Pons (tissue), 1 donor: ENCODE measurements around the gene ZMYM3.
A peak's percentile ranks its signal among the peaks of the same experiment; 100 is the strongest.

Experiments
- DNase-seq: peaks from one replicate; pipeline ENCODE4 v3.0.0-alpha.2; 2016; ENCODE audit warnings: low spot score

The ZMYM3 gene

DNA sequence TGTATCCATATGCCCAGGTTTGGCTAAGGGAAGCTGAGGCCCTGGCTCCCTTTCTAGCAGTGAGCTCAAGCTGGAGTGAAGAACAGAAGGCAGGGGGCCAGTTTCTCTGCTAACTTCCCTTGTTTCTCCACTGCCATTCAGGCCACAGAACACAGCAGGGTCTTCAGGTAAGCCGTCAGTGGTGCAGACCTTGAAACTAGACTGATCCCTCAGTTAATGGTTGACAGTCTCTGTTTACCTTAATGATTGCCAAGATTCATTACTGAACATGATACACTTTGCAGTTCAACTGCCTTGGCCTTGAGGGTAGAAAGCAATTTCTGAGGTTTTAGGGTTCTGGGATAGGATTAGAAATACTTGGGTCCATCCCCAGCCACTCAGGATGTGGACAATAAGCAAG lies 39.8 kb downstream of the ZMYM3 start:
- DNase-seq = no peak

DNA sequence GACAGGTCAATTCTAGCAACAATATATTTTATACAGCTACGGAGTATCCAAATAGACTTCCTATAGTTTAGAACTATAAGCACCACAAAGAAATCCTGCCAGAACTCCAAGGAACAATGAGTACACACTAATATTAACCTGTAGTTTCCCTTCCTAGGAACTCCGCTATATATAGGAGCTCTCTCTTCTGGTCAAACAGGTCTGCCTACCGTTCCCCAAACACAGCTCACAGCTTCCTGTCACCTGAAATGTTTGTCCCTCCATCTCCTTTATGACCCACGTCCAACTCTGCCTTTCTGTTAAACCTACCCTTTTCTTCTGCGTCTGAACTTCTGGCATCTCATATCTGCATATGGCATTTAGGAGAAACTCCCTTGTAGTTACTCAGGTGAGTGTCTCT lies 41.4 kb downstream of the ZMYM3 start:
- DNase-seq = no peak

DNA sequence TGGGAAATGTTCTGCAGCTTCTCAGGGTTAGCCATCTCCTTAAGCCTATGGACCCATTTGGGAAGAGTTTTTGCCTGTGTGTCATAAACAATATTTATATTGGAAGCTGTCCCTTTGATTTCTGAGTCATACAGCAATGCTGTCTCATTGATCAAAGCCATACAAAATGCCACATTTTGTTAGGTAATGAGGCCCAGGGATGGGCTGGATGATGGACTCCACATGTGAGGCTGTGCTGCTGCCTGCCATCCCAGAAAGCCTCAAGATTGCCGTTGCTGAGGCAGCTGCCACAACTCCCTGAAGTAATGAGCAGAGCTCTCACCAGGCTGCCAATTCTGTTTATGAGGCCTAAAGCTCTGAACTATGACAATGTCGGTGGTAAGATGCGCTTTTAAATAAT lies 43.1 kb downstream of the ZMYM3 start:
- DNase-seq = no peak

DNA sequence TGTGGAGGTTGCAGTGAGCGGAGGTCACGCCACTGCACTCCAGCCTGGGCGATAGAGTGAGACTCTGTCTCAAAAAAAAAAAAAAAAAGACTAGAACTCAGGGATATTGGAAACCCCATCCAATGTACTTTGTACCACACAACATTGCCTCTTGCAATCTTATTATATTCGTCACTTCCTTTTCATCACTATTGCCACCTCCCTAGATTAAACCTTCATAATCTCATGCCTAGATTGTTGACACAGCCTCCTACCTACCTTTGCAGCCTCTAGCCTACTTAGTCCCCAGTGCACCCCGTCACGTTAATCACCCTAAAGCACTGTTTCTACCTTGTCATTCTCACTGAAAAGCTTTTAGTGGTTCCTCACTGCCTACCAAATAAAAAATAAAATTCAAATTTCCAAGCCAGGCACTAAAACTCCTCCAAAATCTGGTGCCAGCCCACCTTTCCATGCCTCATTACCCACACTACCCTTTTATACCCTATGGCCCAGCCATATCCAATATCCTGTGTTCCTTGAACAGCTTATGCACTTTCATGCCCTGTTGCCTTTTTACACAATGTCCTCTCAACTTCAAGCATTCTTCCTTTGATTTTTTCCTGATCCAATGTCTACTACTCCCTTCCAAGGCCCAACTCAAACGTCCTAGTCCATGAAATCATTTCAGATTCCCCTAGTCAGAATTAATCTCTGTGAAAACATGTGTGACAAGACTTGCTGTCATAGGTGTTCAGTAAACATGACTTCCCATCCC lies 54.5 kb downstream of the ZMYM3 start:
- DNase-seq = no peak

DNA sequence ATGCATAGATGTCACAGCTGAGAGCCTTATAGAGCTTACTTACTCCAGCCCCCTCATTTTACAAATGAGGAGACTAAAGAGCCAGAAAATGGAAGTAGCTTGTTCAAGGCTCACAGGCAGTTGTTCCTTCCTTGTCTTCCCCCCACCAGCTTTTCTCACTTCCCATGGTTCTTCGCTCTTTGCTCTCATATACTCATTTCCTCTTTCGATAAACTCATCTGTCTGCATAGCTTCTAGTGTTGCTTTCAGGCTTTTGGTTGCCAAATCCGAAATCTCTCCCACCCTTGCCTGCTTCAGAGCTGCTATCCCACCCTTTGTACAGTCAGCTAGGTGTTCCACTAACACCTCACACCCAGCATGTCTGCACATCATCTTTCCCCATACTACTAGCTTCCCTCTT lies 55.9 kb downstream of the ZMYM3 start:
- DNase-seq = peak; percentile 38

DNA sequence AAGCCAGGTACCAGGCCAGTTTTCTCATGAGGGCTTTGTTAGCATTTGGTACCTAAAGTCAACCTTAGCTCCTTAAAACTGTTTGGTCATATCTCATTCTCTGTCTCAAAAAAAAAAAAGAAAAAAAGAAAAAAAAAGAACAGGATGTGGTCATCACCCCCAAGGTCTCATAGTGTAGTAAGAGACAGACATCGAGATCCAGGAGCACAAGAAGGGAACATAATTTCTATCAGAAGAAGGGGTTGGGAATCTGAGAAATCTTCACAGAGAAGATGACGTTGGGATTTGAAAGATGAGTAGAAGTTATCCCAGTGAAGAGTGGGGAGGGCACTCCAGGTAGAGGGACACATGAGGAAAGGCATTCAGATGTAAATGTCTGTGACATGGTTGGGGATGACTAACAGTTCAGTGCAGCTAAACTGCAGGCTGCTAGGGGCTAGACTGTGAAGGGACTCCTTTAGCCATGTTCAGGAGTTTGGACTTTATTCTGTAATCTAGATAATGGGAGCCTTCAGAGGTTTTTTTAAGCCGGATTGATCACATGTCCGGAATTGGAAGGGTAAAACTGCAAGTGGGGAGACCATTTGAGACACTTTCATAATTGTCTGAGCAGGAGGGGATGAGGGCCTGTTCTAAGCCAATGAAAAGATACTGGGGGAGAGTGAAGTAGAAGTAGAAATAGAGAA lies 57.8 kb downstream of the ZMYM3 start:
- DNase-seq = no peak

DNA sequence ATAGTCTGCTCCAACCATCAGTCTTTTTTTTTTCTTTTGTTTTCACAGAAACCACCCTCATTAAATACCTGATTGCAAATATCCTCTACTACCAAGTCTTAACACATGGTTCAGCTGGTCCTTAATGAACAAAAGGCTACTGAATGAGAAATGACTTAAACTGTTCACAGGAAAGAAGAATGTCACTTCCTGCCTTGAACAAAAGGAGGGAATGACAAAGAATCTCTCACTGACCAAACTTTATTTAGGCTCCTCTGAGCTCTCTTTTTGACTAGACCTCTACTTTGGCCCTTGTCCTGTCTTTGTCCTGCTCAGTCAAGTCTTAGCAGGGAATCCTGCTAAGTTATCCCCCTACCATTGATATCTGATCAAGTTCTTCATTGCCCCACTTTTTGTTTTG lies 62.7 kb downstream of the ZMYM3 start:
- DNase-seq = no peak
